Astrocyte of the spinal cord (primary cell): Measurements from ENCODE around the gene MYL11.

Experiments
- DNase-seq: peaks from one replicate; pipeline ENCODE4 v3.0.0; 2011; ENCODE audit warnings: low read depth, low spot score
- H3K4me3 ChIP-seq: 2 replicates; pipeline ENCODE4 v1.5.1; 2011; ENCODE audit warnings: low read depth, mild to moderate bottlenecking, low read length, moderate library complexity
- CTCF ChIP-seq: IDR thresholded peaks from 2 replicates; pipeline ENCODE4 v1.5.1; 2012; ENCODE audit warnings: low read depth, mild to moderate bottlenecking, low read length, inconsistent platforms
- in situ Hi-C: cut with HindIII; loops from 2 replicates; pipeline ENCODE4 v1.10.0; 2017; ENCODE audit warnings: low sequenced_read_pairs

Gene MYL11

GRCh38 chr16:30359871-30360170 lies 14.8 kb upstream of the MYL11 start:
- DNase-seq = no peak
- no peak for TF ChIP-seq CTCF
- no peak overlapping the region for H3K4me3 ChIP-seq
- in situ Hi-C loops = no loop called here

- TF ChIP-seq CTCF = no peak
- in situ Hi-C loops = no loop called here
- no peak for DNase-seq
- no peak overlapping the region for H3K4me3 ChIP-seq
Measured at GRCh38 chr16:30361180-30361579, 13.4 kb upstream of the MYL11 start.

GRCh38 chr16:30365200-30365599 lies 9.4 kb upstream of the MYL11 start:
- no peak overlapping the region for H3K4me3 ChIP-seq
- in situ Hi-C loops = no loop called here
- no peak for TF ChIP-seq CTCF
- DNase-seq = no peak

- H3K4me3 ChIP-seq = no peak overlapping the region
- in situ Hi-C loops = no loop called here
- TF ChIP-seq CTCF = no peak
- DNase-seq = no peak
Measured at GRCh38 chr16:30366511-30366910, 8.1 kb upstream of the MYL11 start.

DNA sequence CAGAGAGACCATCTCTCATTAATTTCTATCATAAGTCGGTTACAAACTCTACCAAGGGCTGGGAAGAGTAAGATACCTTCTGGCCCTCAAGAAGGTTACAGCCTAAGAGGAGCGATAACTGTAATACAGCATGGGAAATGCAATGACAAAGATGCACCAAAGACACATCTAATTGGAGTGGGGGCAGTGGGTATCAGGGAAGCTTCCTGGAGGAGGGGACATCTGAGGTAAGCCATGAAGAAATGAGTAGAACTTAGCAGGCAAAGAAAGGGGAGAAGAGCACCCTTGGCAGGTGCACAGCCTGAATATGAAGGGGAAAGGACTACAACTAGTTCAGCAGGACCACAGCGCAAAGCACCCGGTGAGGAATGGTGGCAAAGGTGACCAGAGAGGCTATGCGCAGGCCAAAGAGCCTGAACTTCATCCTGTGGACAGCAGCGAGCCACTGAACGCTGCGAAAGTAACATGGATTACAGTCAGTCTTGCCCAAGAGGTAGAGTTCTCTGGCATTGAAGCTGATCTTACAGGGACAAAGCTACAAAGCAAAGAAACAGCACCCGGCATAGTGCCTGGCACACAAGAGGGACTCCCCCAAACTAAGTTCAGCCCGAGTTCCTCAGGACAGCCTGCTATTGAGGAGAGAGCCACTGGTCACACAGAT lies 7.1 kb upstream of the MYL11 start:
- in situ Hi-C loops = no loop called here
- peak overlapping the region; percentile 84 for H3K4me3 ChIP-seq
- TF ChIP-seq CTCF = no peak
- DNase-seq = no peak

DNA sequence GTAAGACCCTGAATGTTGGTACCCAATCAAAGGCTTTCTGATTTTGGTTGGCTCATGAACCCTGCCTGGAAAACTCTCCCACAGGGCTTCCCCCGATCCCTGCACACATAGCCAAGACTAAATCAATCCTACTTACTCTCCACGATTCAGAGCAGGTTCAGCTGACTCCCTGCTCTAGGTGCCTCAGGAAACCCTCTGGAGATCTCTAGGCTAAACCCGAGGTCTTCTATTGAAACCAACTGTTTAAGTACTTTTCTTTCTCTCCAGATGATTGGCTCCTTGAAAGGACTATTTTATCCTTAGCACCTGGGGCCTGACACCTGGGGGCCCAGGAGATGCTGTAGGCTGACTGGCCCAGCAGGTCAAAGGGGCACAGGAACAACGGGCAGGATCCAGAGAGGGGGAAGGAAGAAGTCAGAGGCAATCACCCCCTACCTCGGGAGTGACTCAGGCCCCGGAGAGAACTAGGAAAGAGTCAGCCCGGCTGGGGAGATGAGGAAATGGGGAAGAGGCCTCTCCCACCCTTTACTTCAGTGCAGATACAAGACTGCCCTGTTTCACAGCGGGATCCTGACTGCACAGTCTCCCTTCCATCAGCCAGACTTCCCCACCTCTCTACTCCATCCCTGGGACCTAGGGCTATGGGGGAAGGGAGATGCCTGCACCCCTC lies 6.3 kb upstream of the MYL11 start:
- DNase-seq = peak; percentile 46
- H3K4me3 ChIP-seq = peak overlapping the region; percentile 84
- TF ChIP-seq CTCF = no peak
- in situ Hi-C loops = no loop called here
